A204.1 (cell line): ENCODE measurements around the gene PALM3.

Experiments
- FAIRE-seq: peaks from 2 replicates; lab custom pipeline; 2012; peaks lifted over from hg19 to GRCh38; lab: Jason Lieb, UNC

The PALM3 gene

GRCh38 chr19:14061751-14062557 lies at the start of gene PALM3:
Gene PALM3, minus strand, starts transcription at chr19:14062076. Its CDS starts 96 bp downstream, at chr19:14061980.
- no peak for FAIRE-seq

DNA sequence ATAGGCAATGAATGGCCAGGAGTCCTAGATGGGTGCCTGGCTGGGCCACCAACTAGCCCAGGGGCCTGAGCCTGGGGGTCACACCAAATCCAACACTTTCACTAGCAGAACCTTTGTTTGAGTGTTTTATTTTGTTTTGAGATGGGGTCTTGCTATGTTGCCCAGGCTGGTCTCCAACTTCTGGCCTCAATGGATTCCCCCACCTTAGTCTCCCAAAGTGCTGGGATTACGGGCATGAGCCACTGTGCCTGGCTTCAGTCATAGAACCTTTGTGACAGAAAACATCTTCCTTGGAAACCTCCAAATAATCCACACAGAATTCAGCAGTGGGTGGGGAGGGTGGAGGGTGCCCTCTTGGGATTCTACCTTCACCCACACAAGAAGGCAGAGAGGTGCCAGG lies 49.6 kb upstream of the PALM3 start:
- no peak for FAIRE-seq

- no peak for FAIRE-seq
Measured at GRCh38 chr19:14110650-14111049, 48.8 kb upstream of the PALM3 start.

GRCh38 chr19:14107581-14108461 lies 45.9 kb upstream of the PALM3 start:
- no peak for FAIRE-seq

DNA sequence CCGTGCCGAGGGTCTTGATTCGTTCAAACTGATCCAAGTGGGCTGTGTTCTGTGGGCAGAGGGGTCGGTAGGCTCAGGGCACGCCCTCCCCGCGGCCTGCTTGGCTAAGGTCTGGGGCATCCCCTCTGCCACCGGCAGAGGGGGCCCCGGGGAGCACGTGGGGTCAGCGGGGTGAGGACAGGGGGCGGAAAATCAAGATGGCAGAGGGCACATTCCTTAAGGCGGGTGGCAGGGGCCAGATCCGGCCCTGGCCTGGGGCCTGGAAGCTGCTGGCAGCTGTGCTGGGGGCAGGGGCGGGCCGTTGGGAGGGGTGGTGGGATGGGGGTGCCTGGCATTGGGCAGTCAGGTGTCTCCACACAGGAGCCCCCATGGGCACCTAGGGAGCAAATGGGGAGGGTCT lies 45.0 kb upstream of the PALM3 start:
- no peak for FAIRE-seq

GRCh38 chr19:14105680-14106079 lies 43.8 kb upstream of the PALM3 start:
- no peak for FAIRE-seq

- no peak for FAIRE-seq
Measured at GRCh38 chr19:14103310-14103709, 41.4 kb upstream of the PALM3 start.

DNA sequence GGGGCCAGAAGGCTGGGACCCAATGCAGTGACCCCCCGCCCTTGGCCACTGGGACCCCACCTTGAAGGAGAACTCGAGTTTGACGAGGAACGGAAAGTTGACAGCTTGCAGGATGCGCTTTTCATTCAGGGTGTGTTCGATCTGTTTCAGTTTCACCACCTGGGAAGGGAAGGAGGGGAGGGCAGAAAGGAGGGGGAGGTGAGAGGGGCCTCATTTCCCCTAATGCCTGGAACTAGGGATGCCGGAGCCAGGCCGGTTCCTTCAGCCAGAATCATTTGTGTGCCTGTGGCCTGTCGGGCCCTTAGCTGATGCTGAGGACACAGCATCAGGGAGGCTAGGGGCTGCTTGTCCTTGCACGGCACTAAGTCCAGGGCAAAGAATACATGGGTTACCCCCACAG lies 40.9 kb upstream of the PALM3 start:
- FAIRE-seq, result no peak

GRCh38 chr19:14102102-14102696 lies 40.3 kb upstream of the PALM3 start:
- no peak for FAIRE-seq

- no peak for FAIRE-seq
Measured at GRCh38 chr19:14101003-14101545, 39.2 kb upstream of the PALM3 start.

GRCh38 chr19:14097532-14098151 lies 35.8 kb upstream of the PALM3 start:
- FAIRE-seq, result no peak

GRCh38 chr19:14096272-14096992 lies 34.6 kb upstream of the PALM3 start:
- no peak for FAIRE-seq

- FAIRE-seq, result no peak
Measured at GRCh38 chr19:14094854-14095253, 33.0 kb upstream of the PALM3 start.

DNA sequence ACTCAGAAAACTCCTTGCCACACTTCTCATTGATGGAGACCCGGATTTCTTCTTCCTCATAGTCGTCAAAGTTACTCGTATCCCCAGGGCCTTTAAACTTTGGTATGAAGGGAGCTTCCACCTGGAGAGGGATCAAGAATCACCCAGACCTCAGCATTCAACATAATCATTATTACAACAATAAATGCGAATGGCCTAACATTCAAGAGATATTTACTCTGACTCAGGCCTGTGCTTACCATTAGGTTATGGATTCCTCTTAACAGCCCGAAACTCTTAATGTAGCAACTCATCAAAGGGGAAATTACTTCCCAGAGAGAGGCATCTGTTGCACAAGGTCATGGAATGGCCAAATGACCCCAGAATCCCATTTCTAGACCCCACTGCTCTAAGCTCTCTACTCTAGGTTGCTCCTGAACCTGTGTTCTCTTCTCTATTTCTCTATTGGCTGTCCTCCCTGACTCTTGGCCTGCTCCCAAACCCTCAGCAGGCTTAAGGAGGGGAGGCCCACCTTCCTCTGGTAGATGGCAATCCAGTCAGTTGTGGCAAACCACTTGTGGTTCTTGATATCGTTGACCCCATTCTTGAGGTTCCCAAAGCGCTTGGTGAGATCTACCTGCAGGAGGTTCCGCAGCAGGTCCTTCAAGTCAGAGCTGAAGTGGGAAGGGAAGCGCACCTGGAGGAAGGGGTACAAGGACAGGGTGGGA lies 31.4 kb upstream of the PALM3 start:
- FAIRE-seq, result no peak

- FAIRE-seq, result no peak
Measured at GRCh38 chr19:14091813-14092462, 30.1 kb upstream of the PALM3 start.

- FAIRE-seq, result no peak
Measured at GRCh38 chr19:14091081-14091812, 29.4 kb upstream of the PALM3 start.

DNA sequence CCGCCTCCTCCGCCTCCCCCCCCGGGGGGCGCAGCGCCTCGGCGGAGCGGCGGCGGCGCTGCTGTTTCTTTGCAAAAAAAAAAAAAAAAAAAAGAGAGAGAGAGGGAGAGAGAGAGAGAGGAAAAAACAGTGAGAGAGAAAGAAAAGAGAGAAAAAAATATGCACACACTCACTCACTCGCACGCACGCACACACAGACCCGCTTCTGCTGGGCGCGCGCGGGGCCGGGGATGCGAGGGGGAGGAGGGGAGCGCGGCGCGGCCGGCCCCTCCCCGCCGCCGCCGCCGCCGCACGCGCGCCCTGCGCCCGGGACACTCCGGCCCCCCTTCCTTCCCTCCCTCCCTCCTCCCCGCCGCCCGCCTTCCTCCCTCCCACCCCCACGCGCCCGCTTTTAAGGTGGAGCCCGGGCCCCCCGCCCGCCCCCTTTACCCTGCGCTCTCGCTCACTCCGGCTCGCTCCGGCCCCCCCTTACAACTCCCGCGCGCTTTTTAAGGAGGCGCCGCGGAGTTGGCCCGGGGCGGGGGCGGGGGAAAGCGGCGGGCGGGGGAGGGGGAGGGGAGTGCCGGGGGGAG lies 28.7 kb upstream of the PALM3 start, which contains the start of gene SAMD1:
SAMD1 (minus strand) TSS at position 243 of the 572 bp plus-strand sequence.
- FAIRE-seq, result no peak

DNA sequence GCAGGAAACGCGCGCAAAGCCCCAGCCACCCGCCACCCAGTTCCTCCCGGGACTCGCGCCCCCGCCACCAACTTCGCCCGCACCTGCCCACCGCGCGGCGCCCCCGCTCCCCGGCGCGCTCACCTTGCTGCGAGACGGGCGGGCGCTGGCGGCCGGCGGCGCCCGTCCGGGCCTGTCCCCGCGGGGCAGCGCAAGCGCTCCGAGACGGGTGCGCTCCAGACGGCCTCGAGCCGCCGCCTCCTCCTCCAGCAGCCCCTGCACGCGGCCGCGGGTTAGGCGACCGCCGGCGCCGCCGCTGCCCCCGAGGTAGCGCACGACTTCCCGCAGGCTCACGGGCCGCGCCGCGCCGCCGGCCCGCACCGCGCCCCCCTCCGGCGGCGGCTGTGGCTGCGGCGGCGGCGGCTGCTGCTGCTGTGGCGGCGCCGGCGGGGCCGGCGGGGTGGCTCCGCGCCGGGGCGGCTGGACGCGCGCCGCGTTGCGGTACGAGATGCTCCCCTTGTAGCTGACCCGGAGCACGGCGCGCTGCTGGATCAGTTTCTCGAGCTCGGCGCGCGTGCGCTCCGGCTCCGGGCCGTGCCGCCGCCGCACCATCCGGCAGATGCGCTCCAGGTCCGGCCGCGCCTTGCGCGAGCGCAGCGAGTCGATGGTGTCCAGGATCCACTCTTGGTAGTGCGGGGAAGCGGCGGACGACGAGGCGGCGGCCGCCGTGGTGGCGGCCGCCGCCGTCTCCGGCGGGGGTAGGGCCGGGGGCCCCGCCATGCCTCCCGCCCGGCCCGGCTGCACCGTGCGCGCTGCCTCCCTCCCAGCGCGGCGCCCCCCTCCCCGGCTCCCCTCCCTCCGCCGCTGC lies 28.0 kb upstream of the PALM3 start:
- no peak for FAIRE-seq

DNA sequence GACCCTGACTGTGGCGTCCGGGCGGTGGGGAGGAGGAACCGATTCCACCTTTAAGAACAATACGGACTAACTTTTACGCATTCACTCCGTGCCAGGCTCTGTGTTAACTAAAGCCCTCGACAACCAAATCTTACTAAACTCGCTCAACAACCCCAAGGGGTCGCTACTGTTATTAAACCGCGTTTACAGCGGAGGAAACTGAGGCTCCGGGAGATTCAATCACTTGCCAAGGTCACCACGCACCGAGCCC lies 27.5 kb upstream of the PALM3 start:
- no peak for FAIRE-seq
